Astrocyte (in vitro differentiated cells and primary cell): Measurements from ENCODE around the gene TTC33. TPM values are rescaled to one million over a fixed set of nuclear protein-coding genes. Genes with fewer than 3 reads are reported as not detected.

Experiments
- DNase-seq: peaks from one replicate; pipeline ENCODE4 v3.0.0-alpha.2; 2010; ENCODE audit warnings: low read depth
- FAIRE-seq: peaks from 2 replicates; lab custom pipeline; 2011; peaks lifted over from hg19 to GRCh38; lab: Jason Lieb, UNC
- H2AFZ ChIP-seq: 2 replicates; pipeline ENCODE4 v1.6.0; 2012; ENCODE audit warnings: low read depth, low read length, inconsistent platforms
- H3K27ac ChIP-seq: 2 replicates; pipeline ENCODE4 v1.5.1; 2011; ENCODE audit warnings: low read depth, low read length, inconsistent platforms
- H3K27me3 ChIP-seq: 2 replicates; pipeline ENCODE4 v1.6.0; 2011; ENCODE audit warnings: low read length, inconsistent platforms; ENCODE audit not compliant: insufficient read depth
- H3K36me3 ChIP-seq: 2 replicates; pipeline ENCODE4 v1.5.1; 2011; ENCODE audit warnings: low read length, inconsistent platforms; ENCODE audit not compliant: insufficient read depth
- H3K4me1 ChIP-seq: 2 replicates; pipeline ENCODE4 v1.5.1; 2011; ENCODE audit warnings: low read length, inconsistent platforms; ENCODE audit not compliant: insufficient read depth
- H3K4me2 ChIP-seq: 2 replicates; pipeline ENCODE4 v1.6.0; 2012; ENCODE audit warnings: low read length, inconsistent platforms
- H3K4me3 ChIP-seq: 2 replicates; pipeline ENCODE4 v1.5.1; 2011; ENCODE audit warnings: low read depth, mild to moderate bottlenecking, low read length, inconsistent platforms; ENCODE audit not compliant: insufficient read depth
- H3K79me2 ChIP-seq: 2 replicates; pipeline ENCODE4 v1.6.0; 2012; ENCODE audit warnings: mild to moderate bottlenecking, low read length, inconsistent platforms; ENCODE audit not compliant: insufficient read depth
- H3K9ac ChIP-seq: 2 replicates; pipeline ENCODE4 v1.6.0; 2012; ENCODE audit warnings: mild to moderate bottlenecking, low read length, inconsistent platforms
- H3K9me3 ChIP-seq: 2 replicates; pipeline ENCODE4 v1.5.1; 2012; ENCODE audit warnings: low read depth, mild to moderate bottlenecking, low read length, inconsistent platforms; ENCODE audit not compliant: insufficient read depth
- H4K20me1 ChIP-seq: 2 replicates; pipeline ENCODE4 v1.6.0; 2012; ENCODE audit warnings: low read length, inconsistent platforms; ENCODE audit not compliant: insufficient read depth
- H3K27ac Mint-ChIP-seq: one replicate; pipeline ENCODE4 v1.8.0; 2021; ENCODE audit warnings: mild to moderate bottlenecking, mixed read lengths; ENCODE audit not compliant: unreplicated experiment
- H3K27me3 Mint-ChIP-seq: one replicate; pipeline ENCODE4 v1.8.0; 2021; ENCODE audit warnings: low read depth, mixed read lengths; ENCODE audit not compliant: unreplicated experiment
- H3K36me3 Mint-ChIP-seq: one replicate; pipeline ENCODE4 v1.8.0; 2021; ENCODE audit warnings: low read depth, mixed read lengths; ENCODE audit not compliant: unreplicated experiment
- H3K4me1 Mint-ChIP-seq: one replicate; pipeline ENCODE4 v1.8.0; 2021; ENCODE audit warnings: low read depth, mixed read lengths; ENCODE audit not compliant: unreplicated experiment
- H3K4me3 Mint-ChIP-seq: one replicate; pipeline ENCODE4 v1.8.0; 2021; ENCODE audit warnings: mild to moderate bottlenecking, moderate library complexity, mixed read lengths; ENCODE audit not compliant: unreplicated experiment
- H3K9me3 Mint-ChIP-seq: one replicate; pipeline ENCODE4 v1.8.0; 2021; ENCODE audit warnings: mild to moderate bottlenecking, mixed read lengths; ENCODE audit not compliant: unreplicated experiment
- EZH2 ChIP-seq: IDR thresholded peaks from 2 replicates; pipeline ENCODE4 v1.6.1; 2012; ENCODE audit warnings: mild to moderate bottlenecking, low read length, inconsistent platforms; ENCODE audit not compliant: insufficient read depth
- total RNA-seq: library from RNA; stranded (reverse); gene quantifications from 2 replicates; pipeline ENCODE4 v1.2.1, GENCODE V29; 2021
- TF ChIP-seq, protein P1 (sequence below): IDR thresholded peaks from 2 replicates; pipeline ENCODE4 v1.5.1; 2011; ENCODE audit warnings: low read depth, mild to moderate bottlenecking, inconsistent platforms, low read length, moderate library complexity; ENCODE audit not compliant: insufficient read depth

TTC33 gene
- total RNA-seq, 1 donor from 2014 or later: 13.3 TPM

DNA sequence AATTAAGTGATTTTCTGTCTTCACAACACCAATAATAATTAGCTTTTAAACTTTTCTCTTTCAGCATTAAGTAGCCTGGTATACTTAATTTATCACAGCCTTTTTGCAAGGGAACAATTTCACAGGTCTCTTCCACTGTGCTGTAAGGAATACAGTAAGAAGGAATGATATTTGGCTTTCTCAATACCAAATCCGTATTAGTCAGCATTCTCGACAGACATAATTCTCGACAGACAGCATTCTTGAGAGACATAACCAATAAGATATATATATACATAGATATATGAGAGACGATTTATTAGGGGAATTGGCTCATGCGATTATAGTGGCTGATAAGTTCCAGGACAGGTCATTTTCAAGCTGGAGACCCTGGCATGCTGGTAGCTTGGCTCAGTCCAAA lies 24.4 kb upstream of the TTC33 start:
- no peak for TF ChIP-seq EZH2
- TF ChIP-seq, protein P1, sequence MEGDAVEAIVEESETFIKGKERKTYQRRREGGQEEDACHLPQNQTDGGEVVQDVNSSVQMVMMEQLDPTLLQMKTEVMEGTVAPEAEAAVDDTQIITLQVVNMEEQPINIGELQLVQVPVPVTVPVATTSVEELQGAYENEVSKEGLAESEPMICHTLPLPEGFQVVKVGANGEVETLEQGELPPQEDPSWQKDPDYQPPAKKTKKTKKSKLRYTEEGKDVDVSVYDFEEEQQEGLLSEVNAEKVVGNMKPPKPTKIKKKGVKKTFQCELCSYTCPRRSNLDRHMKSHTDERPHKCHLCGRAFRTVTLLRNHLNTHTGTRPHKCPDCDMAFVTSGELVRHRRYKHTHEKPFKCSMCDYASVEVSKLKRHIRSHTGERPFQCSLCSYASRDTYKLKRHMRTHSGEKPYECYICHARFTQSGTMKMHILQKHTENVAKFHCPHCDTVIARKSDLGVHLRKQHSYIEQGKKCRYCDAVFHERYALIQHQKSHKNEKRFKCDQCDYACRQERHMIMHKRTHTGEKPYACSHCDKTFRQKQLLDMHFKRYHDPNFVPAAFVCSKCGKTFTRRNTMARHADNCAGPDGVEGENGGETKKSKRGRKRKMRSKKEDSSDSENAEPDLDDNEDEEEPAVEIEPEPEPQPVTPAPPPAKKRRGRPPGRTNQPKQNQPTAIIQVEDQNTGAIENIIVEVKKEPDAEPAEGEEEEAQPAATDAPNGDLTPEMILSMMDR: no peak
- Mint-ChIP-seq H3K9me3 (no peaks in the 10 kb centered on the region), H3K36me3 (peaks cover 6% of the 10 kb centered on the region), H3K27ac (no peak overlapping the region), H3K27me3 (no peaks in the 10 kb centered on the region), H3K4me1 (peaks cover 23% of the 10 kb centered on the region), H3K4me3 (no peak overlapping the region)
- Histone ChIP-seq H4K20me1 (peaks cover 75% of the 10 kb centered on the region), H3K9me3 (no peaks in the 10 kb centered on the region), H3K4me3 (no peak overlapping the region), H3K27ac (no peak overlapping the region), H3K79me2 (peaks cover 87% of the 10 kb centered on the region), H3K4me1 (no peaks in the 10 kb centered on the region), H3K9ac (no peak overlapping the region), H3K4me2 (no peak overlapping the region), H3K36me3 (peaks cover 6% of the 10 kb centered on the region), H3K27me3 (no peaks in the 10 kb centered on the region), H2AFZ (no peak overlapping the region)
- FAIRE-seq: no peak
- no peak for DNase-seq

DNA sequence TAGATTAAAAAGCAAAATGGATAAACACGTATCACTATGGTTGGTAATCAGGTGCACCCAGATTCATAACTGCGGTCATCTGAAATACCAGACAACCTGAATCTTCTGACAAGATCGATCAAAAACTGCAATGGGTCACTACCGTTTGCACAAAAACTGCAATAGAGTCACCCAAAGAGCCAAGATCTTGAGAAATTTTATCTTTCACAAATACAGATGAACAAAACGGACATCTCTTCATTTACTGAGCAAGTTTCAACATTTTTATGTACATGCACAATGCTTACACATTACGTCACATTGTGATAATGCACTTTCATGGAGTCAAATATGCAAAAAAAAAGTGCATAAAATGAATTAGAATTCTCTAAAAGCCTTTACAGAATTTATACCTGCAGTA lies 23.8 kb upstream of the TTC33 start:
- Mint-ChIP-seq H3K27ac (no peak overlapping the region), H3K4me1 (peaks cover 22% of the 10 kb centered on the region)
- H3K4me1 ChIP-seq: no peaks in the 10 kb centered on the region

DNA sequence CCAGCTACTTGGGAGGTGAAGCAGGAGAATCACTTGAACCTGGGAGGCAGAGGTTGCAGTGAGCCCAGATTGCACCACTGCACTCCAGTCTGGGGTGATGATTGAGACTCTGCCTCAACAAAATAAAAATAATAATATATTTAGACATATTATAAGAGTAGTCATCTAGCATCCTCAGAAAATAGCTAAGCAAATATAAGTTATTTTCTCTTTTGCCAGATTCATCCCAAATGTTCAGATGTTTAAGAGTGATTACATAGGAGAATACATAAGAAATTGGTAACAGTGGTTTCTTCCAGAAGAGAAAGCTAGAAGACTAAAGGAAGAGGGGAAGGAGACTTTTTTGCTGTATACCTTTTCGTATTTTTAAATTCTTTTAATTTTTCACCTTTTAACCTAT lies 22.4 kb upstream of the TTC33 start:
- Mint-ChIP-seq H3K27me3 (no peaks in the 10 kb centered on the region), H3K4me1 (peaks cover 16% of the 10 kb centered on the region), H3K36me3 (peaks cover 6% of the 10 kb centered on the region), H3K9me3 (no peaks in the 10 kb centered on the region), H3K27ac (no peak overlapping the region), H3K4me3 (no peak overlapping the region)
- Histone ChIP-seq H3K4me3 (no peak overlapping the region), H3K79me2 (peaks cover 67% of the 10 kb centered on the region), H3K9ac (no peak overlapping the region), H3K36me3 (peaks cover 18% of the 10 kb centered on the region), H3K4me2 (no peak overlapping the region), H3K27me3 (no peaks in the 10 kb centered on the region), H4K20me1 (peaks cover 65% of the 10 kb centered on the region), H3K4me1 (no peaks in the 10 kb centered on the region), H2AFZ (no peak overlapping the region), H3K27ac (no peak overlapping the region), H3K9me3 (no peaks in the 10 kb centered on the region)
- FAIRE-seq: no peak
- TF ChIP-seq, protein P1: no peak
- no peak for TF ChIP-seq EZH2
- DNase-seq: no peak

More for the DNA sequence above, 23.8 kb upstream of the TTC33 start:
- no peak overlapping the region for H3K9ac ChIP-seq
- H2AFZ ChIP-seq: no peak overlapping the region
- H3K27me3 Mint-ChIP-seq: no peaks in the 10 kb centered on the region
- no peak overlapping the region for H3K27ac ChIP-seq
- H3K36me3 Mint-ChIP-seq: peaks cover 6% of the 10 kb centered on the region
- no peaks in the 10 kb centered on the region for H3K27me3 ChIP-seq
- no peaks in the 10 kb centered on the region for H3K9me3 Mint-ChIP-seq
- H3K79me2 ChIP-seq: peaks cover 81% of the 10 kb centered on the region
- DNase-seq (no peak), FAIRE-seq (no peak)
- peaks cover 12% of the 10 kb centered on the region for H3K36me3 ChIP-seq
- no peak overlapping the region for H3K4me2 ChIP-seq
- peaks cover 71% of the 10 kb centered on the region for H4K20me1 ChIP-seq
- TF ChIP-seq, protein P1: no peak
- no peak for TF ChIP-seq EZH2
- no peak overlapping the region for H3K4me3 Mint-ChIP-seq
- H3K4me3 ChIP-seq: no peak overlapping the region
- no peaks in the 10 kb centered on the region for H3K9me3 ChIP-seq
